HepG2 (cell line): ENCODE data around the gene GPS1. TPM values are rescaled to one million over a fixed set of nuclear protein-coding genes. Genes with fewer than 3 reads are reported as not detected.

Experiments
- ARHGAP35 ChIP-seq: sonication (generic); formaldehyde crosslinking; IDR thresholded peaks from 2 replicates; pipeline ENCODE4 v1.9.0; 2022; ENCODE audit warnings: mild to moderate bottlenecking, inconsistent platforms, moderate library complexity, missing genetic modification reagents, borderline replicate concordance
- ATF7-NPFF ChIP-seq: sonication (generic); formaldehyde crosslinking; IDR thresholded peaks from 2 replicates; pipeline ENCODE4 v1.8.1; 2023; ENCODE audit warnings: mild to moderate bottlenecking, low read depth, missing genetic modification reagents, moderate library complexity
- CC2D1A ChIP-seq: sonication (generic); formaldehyde crosslinking; IDR thresholded peaks from 2 replicates; pipeline ENCODE4 v1.8.1; 2023; ENCODE audit warnings: mild to moderate bottlenecking, missing genetic modification reagents
- CREB3 ChIP-seq: sonication (generic); formaldehyde crosslinking; IDR thresholded peaks from 2 replicates; pipeline ENCODE4 v1.5.0; 2020; ENCODE audit warnings: missing genetic modification reagents
- HNRNPK ChIP-seq: fragments of 200-400 bp; formaldehyde crosslinking; IDR thresholded peaks from 2 replicates; pipeline ENCODE4 v1.6.1; 2018; ENCODE audit warnings: low read length, low read depth, moderate library complexity, mild to moderate bottlenecking; ENCODE audit not compliant: poor library complexity, severe bottlenecking
- HNRNPL ChIP-seq: fragments of 200-400 bp; formaldehyde crosslinking; IDR thresholded peaks from 2 replicates; pipeline ENCODE4 v1.6.1; 2017; ENCODE audit warnings: mild to moderate bottlenecking, low read depth, low read length
- HOXA5 ChIP-seq: sonication (generic); formaldehyde crosslinking; IDR thresholded peaks from 2 replicates; pipeline ENCODE4 v1.4.0; 2020; ENCODE audit warnings: missing genetic modification reagents
- IKZF4 ChIP-seq: sonication (generic); formaldehyde crosslinking; IDR thresholded peaks from 2 replicates; pipeline ENCODE4 v1.5.1; 2020; ENCODE audit warnings: borderline replicate concordance, mild to moderate bottlenecking, low read depth, missing genetic modification reagents; ENCODE audit errors: not compliant biosample characterization
- KLF12 ChIP-seq: sonication (generic); formaldehyde crosslinking; IDR thresholded peaks from 2 replicates; pipeline ENCODE4 v1.4.0; 2020; ENCODE audit warnings: missing genetic modification reagents, borderline replicate concordance
- MAFK ChIP-seq, 2 experiments: IDR thresholded peaks in 1 of 2; conservative IDR thresholded peaks in 1 of 2; 2 replicates each; pipeline ENCODE4 v1.6.1; 2011; ENCODE audit warnings: improper control_type of control experiment in 2 of 2, low read length in 2 of 2
- MED8 ChIP-seq: sonication (generic); formaldehyde crosslinking; IDR thresholded peaks from 2 replicates; pipeline ENCODE4 v1.8.1; 2023; ENCODE audit warnings: mild to moderate bottlenecking, missing genetic modification reagents; ENCODE audit not compliant: insufficient replicate concordance
- NCOA5 ChIP-seq: sonication (generic); formaldehyde crosslinking; IDR thresholded peaks from 2 replicates; pipeline ENCODE4 v1.4.0; 2020; ENCODE audit warnings: missing genetic modification reagents
- NR0B2 ChIP-seq: sonication (generic); formaldehyde crosslinking; IDR thresholded peaks from 2 replicates; pipeline ENCODE4 v1.4.0; 2020; ENCODE audit warnings: mild to moderate bottlenecking, missing genetic modification reagents
- RBM39 ChIP-seq: fragments of 200-400 bp; formaldehyde crosslinking; IDR thresholded peaks from one replicate; pipeline ENCODE4 v1.6.1; 2018; ENCODE audit warnings: antibody characterized with exemption, mild to moderate bottlenecking, low read depth, low read length; ENCODE audit not compliant: poor library complexity, severe bottlenecking
- RORA ChIP-seq: sonication (generic); formaldehyde crosslinking; IDR thresholded peaks from 2 replicates; pipeline ENCODE4 v1.5.0; 2020; ENCODE audit warnings: mild to moderate bottlenecking, missing genetic modification reagents, moderate library complexity
- SALL2 ChIP-seq: sonication (generic); formaldehyde crosslinking; IDR thresholded peaks from 2 replicates; pipeline ENCODE4 v1.8.1; 2023; ENCODE audit warnings: mild to moderate bottlenecking, missing genetic modification reagents, inconsistent platforms
- SIN3B ChIP-seq: fragments of 150-350 bp; IDR thresholded peaks from 2 replicates; pipeline ENCODE4 v1.6.1; 2014; ENCODE audit warnings: low read length
- SYNCRIP ChIP-seq: fragments of 200-400 bp; formaldehyde crosslinking; IDR thresholded peaks from 2 replicates; pipeline ENCODE4 v1.6.1; 2018; ENCODE audit warnings: mild to moderate bottlenecking, low read depth, low read length; ENCODE audit not compliant: insufficient read depth
- TBL1XR1 ChIP-seq: fragments of 150-350 bp; IDR thresholded peaks from 2 replicates; pipeline ENCODE4 v1.6.1; 2014; ENCODE audit warnings: borderline replicate concordance, low read length; ENCODE audit not compliant: partially characterized antibody
- TGIF2 ChIP-seq: IDR thresholded peaks from 2 replicates; pipeline ENCODE4 v1.6.1; 2016; ENCODE audit warnings: control low read depth, missing compliant biosample characterization
- ZC3H13 ChIP-seq: sonication (generic); formaldehyde crosslinking; IDR thresholded peaks from 2 replicates; pipeline ENCODE4 v1.8.1; 2023; ENCODE audit warnings: mild to moderate bottlenecking, missing genetic modification reagents, moderate library complexity
- ZC3H4 ChIP-seq: sonication (generic); formaldehyde crosslinking; IDR thresholded peaks from 2 replicates; pipeline ENCODE4 v1.4.0; 2020; ENCODE audit warnings: missing genetic modification reagents, borderline replicate concordance
- ZNF367 ChIP-seq: sonication (generic); formaldehyde crosslinking; IDR thresholded peaks from 2 replicates; pipeline ENCODE4 v1.4.0; 2020; ENCODE audit warnings: missing genetic modification reagents, borderline replicate concordance
- ZNF775 ChIP-seq: sonication (generic); formaldehyde crosslinking; IDR thresholded peaks from 2 replicates; pipeline ENCODE4 v1.4.0; 2020; ENCODE audit warnings: missing genetic modification reagents, mild to moderate bottlenecking, moderate library complexity, borderline replicate concordance
- polyA plus RNA-seq, 8 experiments: library from polyadenylated mRNA; depleted of rRNA in 3 of 8; stranded (reverse) in 7 of 8; unstranded in 1 of 8; fragments of >200 nt; fragmentation: Illumina TruSeq in 4 of 8; extraction: Trizol in 4 of 8; gene quantifications; 2 replicates each; pipeline versions ENCODE4 v1.2.1 to v1.2.3, GENCODE V29; 2011 to 2016; ENCODE audit warnings: low read depth in 4 of 8, missing spikeins in 1 of 8, mixed read lengths in 1 of 8; ENCODE audit not compliant: insufficient read depth in 1 of 8
- total RNA-seq, 5 experiments: library from RNA; depleted of rRNA; stranded (reverse); fragments of >200 nt; fragmentation: Illumina TruSeq; extraction: Trizol; gene quantifications; 2 replicates each; pipeline ENCODE4 v1.2.3, GENCODE V29; 2016; ENCODE audit warnings: low read depth in 1 of 5
- TF ChIP-seq, protein P1 (sequence below): IDR thresholded peaks from 2 replicates; pipeline ENCODE4 v1.6.1; 2016; ENCODE audit warnings: missing compliant biosample characterization, missing genetic modification reagents, borderline replicate concordance

Gene GPS1
- total and polyA plus RNA-seq, 2 of the 13 experiments (the other 11 are each of a cell fraction or from before 2014, with no cell fraction given), result 124 to 128 TPM

- TF ChIP-seq HOXA5 (CRISPR knock-in tag), result no peak; the same call in none of the 2 replicates
- no peak for TF ChIP-seq MAFK (conservative IDR thresholded peaks at IDR 0.05 in 1 of 2, IDR thresholded peaks at IDR 0.05 in 1 of 2; ENCODE audit: low read length in 2 of 2)
- no peak for TF ChIP-seq SALL2 (CRISPR knock-in tag)
- TF ChIP-seq IKZF4, result no peak
- peak; percentile 28 for TF ChIP-seq MED8 (CRISPR knock-in tag)
- no peak for TF ChIP-seq ATF7-NPFF (CRISPR knock-in tag)
- TF ChIP-seq TGIF2, result no peak; the same call in 1 of the 2 replicates
- TF ChIP-seq KLF12, result no peak
- TF ChIP-seq NR0B2 (CRISPR knock-in tag), result peak; percentile 44; the same call in 1 of the 2 replicates
- TF ChIP-seq, protein P1, sequence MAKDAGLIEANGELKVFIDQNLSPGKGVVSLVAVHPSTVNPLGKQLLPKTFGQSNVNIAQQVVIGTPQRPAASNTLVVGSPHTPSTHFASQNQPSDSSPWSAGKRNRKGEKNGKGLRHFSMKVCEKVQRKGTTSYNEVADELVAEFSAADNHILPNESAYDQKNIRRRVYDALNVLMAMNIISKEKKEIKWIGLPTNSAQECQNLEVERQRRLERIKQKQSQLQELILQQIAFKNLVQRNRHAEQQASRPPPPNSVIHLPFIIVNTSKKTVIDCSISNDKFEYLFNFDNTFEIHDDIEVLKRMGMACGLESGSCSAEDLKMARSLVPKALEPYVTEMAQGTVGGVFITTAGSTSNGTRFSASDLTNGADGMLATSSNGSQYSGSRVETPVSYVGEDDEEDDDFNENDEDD (CRISPR knock-in tag), result peak; percentile 60; the same call in 1 of the 2 replicates
- TF ChIP-seq HNRNPK, result no peak
- peak; percentile 66 for TF ChIP-seq RBM39
- TF ChIP-seq HNRNPL, result peak; percentile 83; the same call in 1 of the 2 replicates
- peak; percentile 49 for TF ChIP-seq ZC3H13
- TF ChIP-seq SIN3B, result no peak
- TF ChIP-seq NCOA5, result no peak
- TF ChIP-seq TBL1XR1, result no peak
- TF ChIP-seq CC2D1A (CRISPR knock-in tag), result no peak
- TF ChIP-seq ZNF775, result no peak
- TF ChIP-seq ARHGAP35 (CRISPR knock-in tag), result no peak
- peak; percentile 18; the same call in 1 of the 2 replicates for TF ChIP-seq ZNF367 (CRISPR knock-in tag)
- no peak for TF ChIP-seq ZC3H4
- TF ChIP-seq CREB3, result no peak
- TF ChIP-seq RORA (CRISPR knock-in tag), result no peak
- TF ChIP-seq SYNCRIP, result no peak
Measured at GRCh38 chr17:82097184-82097918, 45.7 kb downstream of the GPS1 start (continued).
